Hematopoietic multipotent progenitor cell treated with erythropoietin and hydrocortisone succinate and interleukin-3 and kit ligand, for 4 days (in vitro differentiated cells): ENCODE data around the gene POMT1.

Experiments used
- DNase-seq: peaks from one replicate; pipeline ENCODE4 v3.0.0-alpha.2; 2015

The POMT1 gene

DNA sequence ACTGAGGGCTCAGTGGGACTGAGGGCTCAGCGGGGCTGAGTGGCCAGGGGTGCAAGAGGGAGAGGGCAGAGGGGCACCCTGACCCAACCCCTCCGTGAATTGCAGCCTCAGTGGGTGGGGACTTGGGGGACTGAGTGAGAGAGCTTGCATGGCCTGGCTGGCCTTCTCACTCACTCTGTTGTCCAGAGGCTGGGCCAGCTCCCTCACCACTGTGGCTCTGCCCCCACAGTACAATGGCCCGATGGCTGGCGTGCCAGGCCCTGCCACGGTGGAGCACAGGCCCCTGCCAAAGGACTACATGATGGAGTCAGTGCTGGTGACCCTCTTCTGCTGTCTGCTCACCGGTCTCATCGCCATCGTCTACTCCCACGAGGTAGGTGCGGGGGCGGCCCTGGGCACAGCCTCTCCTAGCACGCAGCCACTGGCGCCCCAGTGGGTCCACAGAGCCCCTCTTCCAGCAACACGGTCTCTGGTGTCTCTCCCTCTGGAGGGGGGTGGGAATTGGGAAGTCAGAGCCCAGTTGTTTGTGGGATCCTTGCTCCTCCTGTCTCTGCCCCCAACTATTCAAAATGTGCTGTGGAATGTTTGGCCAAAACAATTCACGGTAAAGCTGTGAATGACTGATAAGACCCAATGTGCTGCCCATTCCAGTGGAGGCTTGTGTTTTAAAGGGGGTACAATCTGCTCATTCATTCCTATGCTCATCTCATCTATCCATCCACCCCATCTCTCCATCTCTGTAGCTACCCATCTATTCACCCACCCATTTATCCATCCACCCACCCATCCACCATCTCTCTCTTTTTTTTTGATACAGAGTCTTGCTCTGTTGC lies 53.3 kb downstream of the POMT1 start:
- DNase-seq = peak; percentile 26

DNA sequence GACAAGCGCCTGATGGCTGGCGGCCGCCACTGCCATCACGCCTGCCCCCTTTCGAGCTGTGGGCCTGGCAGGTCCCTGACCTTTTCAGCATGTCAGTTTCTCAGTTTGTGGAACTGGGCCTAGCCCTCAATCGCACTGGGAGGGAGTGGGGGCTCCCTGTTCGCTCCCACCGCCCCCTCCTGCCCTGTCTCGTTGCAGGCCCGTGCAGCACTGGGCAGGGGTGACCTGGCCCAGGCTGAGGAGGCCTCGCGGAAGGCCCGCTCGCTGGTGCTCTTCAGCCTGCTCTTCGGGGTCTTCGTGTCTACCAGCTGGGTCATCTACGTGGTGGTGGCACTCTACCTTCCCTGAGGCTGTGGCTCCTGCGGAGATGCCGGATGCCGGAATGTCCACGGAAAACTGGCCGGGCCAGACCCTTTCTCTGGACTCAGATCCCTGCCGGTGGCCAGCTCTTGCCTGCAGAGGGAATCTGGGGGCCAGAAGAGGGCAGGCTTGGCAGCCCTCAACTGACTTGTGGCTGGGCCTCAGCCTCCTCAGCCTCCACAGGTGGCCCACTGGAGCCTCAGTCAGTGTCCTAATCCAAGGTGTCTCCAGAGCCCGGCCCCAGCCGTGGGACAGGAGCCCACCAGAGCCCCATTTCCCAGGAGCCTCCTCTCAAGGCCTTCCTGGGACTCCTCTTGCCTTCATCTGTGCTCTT lies 55.3 kb downstream of the POMT1 start:
- DNase-seq = no peak

DNA sequence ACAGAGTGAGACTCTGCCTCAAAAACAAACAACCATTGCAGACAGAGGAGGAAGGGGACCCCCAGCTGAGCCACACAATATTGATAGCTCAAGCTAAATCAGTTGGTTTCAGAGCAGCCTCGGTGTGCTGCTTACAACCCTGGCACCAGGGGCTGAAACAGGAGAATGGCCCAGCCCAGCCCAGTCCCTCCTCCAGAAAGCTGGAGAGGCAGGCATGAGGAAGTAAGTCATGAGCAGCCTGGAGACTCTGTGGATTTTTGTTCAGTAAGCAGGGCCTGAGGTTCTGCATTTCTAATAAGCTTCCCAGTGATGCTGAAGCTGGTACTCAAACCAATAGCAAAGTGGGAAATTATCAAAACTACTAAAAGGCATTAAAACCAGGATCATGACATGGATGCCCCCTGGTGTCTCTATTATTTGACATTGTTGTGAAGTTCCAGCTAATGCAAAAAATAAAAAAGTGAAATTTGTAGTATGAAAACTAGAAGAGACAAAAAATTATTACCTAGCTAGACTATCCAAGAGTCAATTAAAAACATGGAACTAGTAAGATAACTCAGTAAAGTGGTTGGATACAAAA lies 56.8 kb downstream of the POMT1 start:
- peak; percentile 27 for DNase-seq

DNA sequence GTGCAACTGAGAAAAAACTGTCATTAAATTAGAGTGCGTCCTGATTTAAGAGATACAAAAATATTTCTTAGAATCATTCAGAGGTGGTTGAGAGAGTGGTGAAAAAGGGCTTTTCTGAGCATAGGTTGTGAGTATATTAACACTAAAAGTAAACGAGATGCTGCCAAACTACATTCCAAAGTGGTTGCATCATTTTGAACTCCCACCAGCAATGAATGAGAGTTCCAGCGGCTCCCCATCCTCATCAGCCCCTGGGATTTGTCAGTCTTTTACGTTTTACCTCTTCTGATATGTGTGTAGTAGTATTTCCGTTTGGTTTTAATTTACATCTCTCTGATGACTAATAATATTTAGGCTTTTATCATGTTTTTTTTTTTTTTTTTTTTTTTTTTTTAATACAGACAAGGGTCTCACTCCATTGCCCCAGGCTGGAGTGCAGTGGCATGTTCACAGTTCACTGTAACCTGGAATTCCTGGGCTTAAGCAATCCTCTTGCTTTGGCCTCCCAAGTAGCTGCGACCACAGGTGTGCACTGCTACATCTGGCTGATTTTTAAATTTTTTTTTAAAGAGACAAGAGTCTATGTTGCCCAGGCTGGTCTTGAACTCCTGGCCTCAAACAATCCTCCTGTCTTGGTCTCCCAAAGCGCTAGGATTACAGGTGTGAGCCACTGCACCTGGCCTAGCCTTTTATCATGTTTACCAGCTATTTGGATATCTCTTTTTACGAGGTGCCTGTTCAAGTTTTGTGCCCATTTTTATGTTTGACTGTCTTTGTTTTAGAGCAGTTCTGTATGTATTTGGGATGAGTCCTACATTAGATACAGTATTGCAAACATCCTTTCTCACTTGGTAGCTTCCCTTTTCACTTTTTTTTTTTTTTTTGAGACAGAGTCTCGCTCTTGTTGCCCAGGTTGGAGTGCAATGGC lies 59.6 kb downstream of the POMT1 start:
- DNase-seq = no peak

DNA sequence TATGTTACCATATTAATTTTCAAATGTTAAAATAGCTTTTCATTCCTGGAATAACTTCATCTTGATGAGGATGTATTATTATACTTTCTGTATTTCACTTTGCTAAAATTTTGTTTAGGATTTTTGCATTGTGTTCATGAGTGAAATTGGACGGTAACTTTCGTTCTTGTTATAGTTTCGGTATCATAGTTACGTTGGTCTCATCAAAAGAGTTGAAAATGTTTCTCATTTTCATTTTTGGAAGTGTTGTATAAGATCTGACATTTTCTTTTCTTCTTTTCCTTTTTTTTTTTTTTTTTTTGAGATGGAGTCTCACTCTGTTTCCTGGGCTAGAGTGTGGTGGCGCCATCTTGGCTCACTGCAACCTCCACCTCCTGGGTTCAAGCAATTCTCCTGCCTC lies 62.7 kb downstream of the POMT1 start:
- no peak for DNase-seq

DNA sequence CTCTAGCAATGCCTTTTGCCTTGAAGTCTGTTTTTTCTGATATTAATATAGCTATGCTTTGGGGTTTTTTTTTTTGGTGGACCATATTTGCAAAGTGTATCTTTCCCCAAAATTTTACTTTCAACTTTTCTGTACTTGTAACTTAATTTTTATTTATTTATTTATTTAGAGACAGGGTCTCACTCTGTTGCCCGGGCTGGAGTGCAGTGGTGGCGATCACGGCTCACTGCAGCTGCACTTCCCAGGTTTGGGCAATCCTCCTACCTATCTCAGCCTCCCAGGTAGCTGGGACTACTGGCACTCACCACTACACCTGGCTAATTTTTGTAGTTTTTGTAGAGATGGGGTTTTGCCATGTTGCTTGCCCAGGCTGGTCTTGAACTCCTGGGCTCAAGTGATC lies 63.4 kb downstream of the POMT1 start:
- no peak for DNase-seq

DNA sequence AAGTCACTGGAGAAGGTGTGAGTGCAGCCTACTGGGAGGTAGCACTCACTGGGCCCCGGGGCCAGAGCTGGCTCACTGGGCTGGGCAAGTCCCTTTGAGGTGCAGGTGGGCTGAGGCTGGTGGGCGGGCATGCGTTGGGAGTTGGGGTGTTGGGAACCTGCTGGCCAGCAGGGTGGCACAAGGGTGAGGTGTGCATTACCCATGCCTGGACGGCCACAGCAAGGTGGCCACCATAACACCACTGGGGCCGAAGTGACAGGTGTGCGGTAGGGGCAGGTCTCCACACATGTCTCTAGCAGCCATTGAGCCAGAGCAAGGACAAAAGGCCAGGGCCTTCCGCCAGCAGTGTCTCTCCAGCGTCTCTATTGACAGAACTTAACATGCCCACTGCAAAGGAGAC lies 65.2 kb downstream of the POMT1 start:
- DNase-seq = no peak
